WI38 (cell line): Measurements from ENCODE around the gene ZSWIM5.
A peak's percentile ranks its signal among the peaks of the same experiment; 100 is the strongest.
"Not testable (repeated sequence)": the region's sequence is repeated elsewhere in the genome, so short reads cannot be mapped to it uniquely, and the experiment has no call there.

Experiments used
- H3K4me3 ChIP-seq: 2 replicates; pipeline ENCODE4 v1.5.1; 2011; ENCODE audit warnings: low read depth, mild to moderate bottlenecking, control low read depth, low read length
- CTCF ChIP-seq: IDR thresholded peaks from 2 replicates; pipeline ENCODE4 v1.5.1; 2012; ENCODE audit warnings: low read depth, mild to moderate bottlenecking, control low read depth, low read length

ZSWIM5 gene

GRCh38 chr1:45001011-45001481 lies 205.4 kb downstream of the ZSWIM5 start:
- TF ChIP-seq CTCF: no peak
- no peak overlapping the region for H3K4me3 ChIP-seq

- TF ChIP-seq CTCF: no peak
Observed at GRCh38 chr1:44999232-44999631, 207.2 kb downstream of the ZSWIM5 start.

GRCh38 chr1:44995467-44996238 lies 210.8 kb downstream of the ZSWIM5 start:
- no peak for TF ChIP-seq CTCF
- no peak overlapping the region for H3K4me3 ChIP-seq

More at GRCh38 chr1:44999232-44999631, 207.2 kb downstream of the ZSWIM5 start:
- no peak overlapping the region for H3K4me3 ChIP-seq

- TF ChIP-seq CTCF: no peak
- no peak overlapping the region for H3K4me3 ChIP-seq
Observed at GRCh38 chr1:44994309-44994898, 212.0 kb downstream of the ZSWIM5 start.

GRCh38 chr1:44988531-44989156 lies 217.8 kb downstream of the ZSWIM5 start:
- no peak overlapping the region for H3K4me3 ChIP-seq
- no peak for TF ChIP-seq CTCF

GRCh38 chr1:44985747-44986359 lies 220.6 kb downstream of the ZSWIM5 start:
- peak overlapping the region; percentile 93 for H3K4me3 ChIP-seq
- no peak for TF ChIP-seq CTCF

- not testable (repeated sequence) for H3K4me3 ChIP-seq
Observed at GRCh38 chr1:44977372-44977771, 229.0 kb downstream of the ZSWIM5 start.
